ENCODE data around the gene PEX14.

- TF ChIP-seq POLR2AphosphoS5 (IDR thresholded peaks at IDR 0.05; ENCODE audit: low read depth): no peak
- no peak for TF ChIP-seq EZH2phosphoT487 (IDR thresholded peaks at IDR 0.05; ENCODE audit: unreplicated experiment)
- TF ChIP-seq CTCF (conservative IDR thresholded peaks at IDR 0.05; ENCODE audit: low read depth in 2 of 2): no peak
- TF ChIP-seq ZNF114 (CRISPR knock-in tag; IDR thresholded peaks at IDR 0.05): no peak
- no peak for TF ChIP-seq EZH2 (IDR thresholded peaks at IDR 0.05; ENCODE audit: low read depth, unreplicated experiment)
- no peak for TF ChIP-seq REST (IDR thresholded peaks at IDR 0.05; ENCODE audit: unreplicated experiment)
- no peak for TF ChIP-seq ETS1 (IDR thresholded peaks at IDR 0.05)
These were observed 21.2 kb downstream of the PEX14 start for GRCh38 chr1:10495952-10496351.

Measured in GM23338 (cell line).